G401 (cell line): ENCODE data around the gene INTS11. TPM values are rescaled to one million over a fixed set of nuclear protein-coding genes. Genes with fewer than 3 reads are reported as not detected.
A peak's percentile ranks its signal among the peaks of the same experiment; 100 is the strongest.
"Not testable (repeated sequence)": the region's sequence is repeated elsewhere in the genome, so short reads cannot be mapped to it uniquely, and the experiment has no call there.

ENCODE experiments used
- DNase-seq: peaks from one replicate; pipeline ENCODE4 v3.0.0-alpha.2; 2015; ENCODE audit warnings: low spot score
- in situ Hi-C: cut with HindIII; loops from 2 replicates; pipeline ENCODE4 v1.10.0; 2016; ENCODE audit warnings: low sequenced_read_pairs, mixed read lengths
- total RNA-seq: library from RNA; depleted of rRNA; stranded (reverse); fragments of >200 nt; shearing (Covaris generic); gene quantifications from 2 replicates; pipeline ENCODE4 v1.2.3, GENCODE V29; 2014; rRNA removed

INTS11 gene
- 107 and 109 TPM in 2 replicates for total RNA-seq

DNA sequence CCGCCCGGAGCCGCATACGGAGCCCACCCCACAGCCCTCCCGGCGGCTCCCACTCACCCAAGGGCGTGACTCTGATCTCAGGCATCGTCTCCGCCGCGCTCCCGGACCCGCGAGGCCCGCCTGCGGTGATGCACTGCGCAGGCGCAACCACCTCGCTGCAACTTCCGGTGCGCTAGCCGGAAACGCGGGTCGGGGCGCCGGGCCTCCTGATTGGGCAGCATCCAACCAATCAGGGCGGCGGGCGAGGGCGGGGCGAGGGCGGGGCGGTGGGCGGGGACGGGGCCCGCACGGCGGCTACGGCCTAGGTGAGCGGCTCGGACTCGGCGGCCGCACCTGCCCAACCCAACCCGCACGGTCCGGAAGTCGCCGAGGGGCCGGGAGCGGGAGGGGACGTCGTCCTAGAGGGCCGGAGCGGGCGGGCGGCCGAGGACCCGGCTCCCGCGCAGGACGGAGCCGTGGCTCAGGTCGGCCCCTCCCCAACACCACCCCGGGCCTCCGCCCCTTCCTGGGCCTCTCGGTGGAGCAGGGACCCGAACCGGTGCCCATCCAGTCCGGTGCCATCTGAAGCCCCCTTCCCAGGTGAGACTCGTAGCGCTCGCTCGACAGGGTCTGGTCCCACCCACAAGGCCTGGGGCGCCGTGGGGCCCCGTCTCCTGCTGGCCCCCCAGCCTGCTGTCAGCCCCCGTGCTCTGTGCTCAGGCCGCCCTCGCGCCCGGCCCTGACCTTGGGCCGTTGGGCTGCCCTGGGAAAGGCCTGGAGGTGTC is at the start of gene INTS11, which contains the start of gene CPTP:
Gene INTS11 (minus strand): TSS at position 137 of the 764 bp plus-strand sequence. CDS start 52 bp downstream, at position 85.
Gene CPTP (plus strand): TSS at position 279 of the 764 bp plus-strand sequence. CDS start 2,109 bp downstream, outside the sequence.
- peak; percentile 86 for DNase-seq
- in situ Hi-C loops = no loop called here

DNA sequence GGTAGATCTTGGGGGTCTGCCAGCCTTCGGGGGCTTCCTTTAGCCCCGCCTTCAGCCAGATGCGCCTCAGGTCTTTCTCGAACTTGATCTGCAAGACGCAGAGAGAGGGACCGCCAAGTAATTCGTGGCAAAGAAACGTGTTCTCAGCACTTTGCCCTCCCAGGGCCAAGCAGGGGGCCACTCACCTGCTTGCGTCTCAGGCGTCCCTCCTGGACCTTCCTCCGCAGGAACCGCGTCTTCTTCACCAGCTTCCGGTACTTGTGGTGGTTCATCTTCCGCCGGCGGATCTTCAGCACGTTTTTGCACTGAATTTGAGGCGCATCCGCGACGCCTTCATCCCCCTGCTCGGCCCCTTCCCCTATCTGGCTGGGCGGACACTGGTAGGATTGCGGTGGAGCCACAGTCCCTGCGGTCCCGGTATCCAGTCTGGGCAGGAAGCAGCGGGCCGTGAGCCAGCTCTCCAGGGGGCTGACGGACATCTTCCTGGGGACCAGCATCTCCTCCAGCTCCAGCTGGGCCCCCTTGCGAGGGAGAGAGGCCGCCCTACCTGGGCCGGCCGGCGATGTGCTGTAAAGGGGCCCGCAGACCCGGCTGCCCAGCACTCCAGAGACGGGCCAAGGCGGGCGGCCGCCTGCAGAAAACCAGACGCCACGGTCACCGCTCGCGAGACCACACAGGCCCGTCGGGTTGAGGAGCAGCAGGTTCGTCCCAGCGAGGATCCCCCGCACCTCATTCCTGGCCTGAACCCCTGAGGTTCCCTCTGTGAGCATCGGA is 49.5 kb upstream of the INTS11 start:
- DNase-seq = no peak
- in situ Hi-C loops = loop anchor here (10.0 kb wide), 2 partner anchors 61 to 191 kb away; partner anchors contain the start of gene VWA1

DNA sequence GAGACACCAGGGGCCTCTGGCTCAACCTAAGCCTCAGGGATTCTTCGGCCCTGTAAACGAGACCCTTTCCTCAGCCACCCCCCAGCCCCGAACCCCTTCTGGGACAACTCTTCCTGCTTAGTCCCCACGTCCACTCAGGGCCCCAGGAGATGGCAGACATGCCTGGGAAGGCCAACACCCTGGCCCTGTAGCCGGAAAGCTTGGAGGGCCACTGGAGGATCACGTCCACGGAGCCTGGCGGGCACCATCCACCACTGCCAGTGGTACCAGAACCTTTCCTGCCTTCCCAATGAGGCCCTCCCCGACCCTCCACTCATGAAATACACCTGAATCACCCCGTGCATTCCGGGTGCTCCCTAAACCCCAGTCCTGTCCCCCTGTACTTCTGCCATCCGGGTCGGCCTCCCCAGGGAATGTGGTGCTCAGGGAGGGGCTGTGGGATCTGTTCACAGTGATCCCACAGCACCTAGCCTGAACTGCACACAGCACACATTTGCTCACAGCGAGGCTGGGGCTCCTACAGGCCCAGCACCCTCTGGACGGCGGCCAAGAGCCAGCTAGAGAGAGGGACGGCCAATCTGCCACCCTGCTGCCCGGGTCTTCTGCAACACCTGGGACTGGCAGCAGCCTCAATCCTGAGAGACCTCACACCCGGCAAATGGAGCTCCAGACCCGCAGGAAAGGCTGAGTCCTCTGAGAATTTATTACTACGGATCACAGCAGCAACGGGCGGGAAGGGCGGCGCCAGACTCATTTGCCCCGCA is 48.8 kb upstream of the INTS11 start:
- in situ Hi-C loops = loop anchor here (10.0 kb wide), 2 partner anchors 62 to 192 kb away; partner anchors contain the start of gene VWA1
- no peak for DNase-seq

DNA sequence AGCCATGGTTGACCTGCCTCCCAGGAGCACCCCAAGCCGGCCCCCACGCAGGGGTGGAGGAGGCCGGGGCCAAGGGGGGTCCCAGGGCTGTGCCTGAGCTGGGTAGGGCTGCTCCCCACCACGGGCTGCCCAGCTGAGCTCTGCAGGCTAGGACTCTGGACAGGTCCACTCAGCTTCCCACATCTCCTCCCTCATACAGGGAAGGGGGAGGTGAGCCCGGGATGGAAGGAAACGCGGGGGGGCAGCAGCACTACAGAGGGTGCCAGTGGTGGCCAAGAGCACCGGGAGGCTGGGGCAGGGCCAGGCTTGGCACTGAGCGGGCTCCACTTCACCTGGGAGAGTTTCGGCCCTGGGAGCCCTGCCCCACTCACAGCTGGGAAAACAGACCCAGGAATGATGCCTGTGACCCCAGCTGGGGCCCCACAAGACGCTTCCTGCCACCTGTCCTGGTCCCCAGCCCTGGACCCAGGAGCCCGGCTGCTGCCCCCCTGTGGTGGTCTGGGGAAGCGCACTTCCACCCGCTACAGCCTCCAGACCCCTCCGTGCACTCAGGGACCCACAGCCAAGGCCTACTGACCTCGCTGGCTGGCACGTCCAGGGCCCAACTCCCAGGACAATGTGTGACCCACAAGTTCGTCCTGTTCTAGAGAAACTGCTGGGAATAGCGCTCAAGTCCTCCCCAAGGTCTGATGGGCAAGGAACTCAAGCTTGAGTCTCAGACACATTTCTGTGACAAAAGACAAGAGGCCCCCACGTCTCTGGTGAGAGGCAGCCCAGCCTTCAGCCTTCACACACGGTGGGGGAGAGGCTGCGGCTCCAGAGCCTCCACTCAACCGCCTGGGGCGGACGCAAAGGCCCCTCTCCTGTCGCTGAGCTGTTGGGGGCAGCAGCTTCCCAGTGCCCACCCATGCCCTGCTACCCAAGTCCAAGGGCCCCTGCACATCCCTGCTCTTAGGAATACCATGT is 47.6 kb upstream of the INTS11 start:
- DNase-seq = peak; percentile 36
- in situ Hi-C loops = loop anchor here (10.0 kb wide), 2 partner anchors 63 to 193 kb away; partner anchors contain the start of gene VWA1

DNA sequence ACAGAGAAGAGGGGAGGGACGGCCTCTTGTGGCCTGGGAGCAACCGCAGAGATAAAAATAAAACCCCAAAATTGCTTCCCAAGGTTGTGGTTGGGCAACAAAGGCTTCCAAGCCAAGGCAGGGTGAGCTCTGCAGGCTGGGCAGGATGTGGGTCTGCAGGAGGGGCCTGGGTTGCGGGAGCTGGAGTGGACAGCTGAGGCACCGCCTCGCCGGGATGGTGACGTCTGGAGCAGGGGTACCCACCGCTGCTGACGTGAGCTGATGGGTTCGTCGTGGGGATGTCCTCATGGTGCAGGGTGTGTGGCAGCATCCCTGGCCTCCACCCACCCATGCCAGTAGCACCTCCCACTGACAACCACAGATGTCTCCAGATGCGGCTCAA is 46.9 kb upstream of the INTS11 start:
- in situ Hi-C loops = loop anchor here (10.0 kb wide), 2 partner anchors 63 to 193 kb away; partner anchors contain the start of gene VWA1
- no peak for DNase-seq

DNA sequence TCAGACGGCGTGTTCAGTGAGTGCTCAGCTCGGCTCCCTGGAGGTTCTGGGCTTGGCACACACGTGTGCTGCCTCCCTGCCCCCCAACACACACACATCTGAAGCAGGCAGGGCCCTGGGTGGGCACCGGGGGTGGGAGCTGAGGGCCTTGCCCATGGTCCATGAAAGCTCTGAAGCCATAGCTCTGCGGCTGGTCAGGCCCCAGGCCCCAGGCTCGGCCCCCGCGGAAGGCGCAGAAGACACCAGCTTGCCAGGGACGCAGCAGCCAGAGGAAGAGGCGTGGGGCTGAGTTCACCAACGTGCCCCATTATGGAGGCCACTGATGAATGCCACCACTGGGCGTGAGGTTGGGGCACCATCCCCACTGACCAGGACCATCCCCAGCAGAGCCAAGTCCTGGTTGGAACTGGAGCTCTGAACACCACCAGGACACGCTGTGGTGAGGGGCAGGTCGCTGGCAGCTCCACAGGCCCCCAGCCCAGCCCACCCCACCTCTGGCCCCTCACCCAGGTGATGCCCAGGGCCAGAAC is 46.4 kb upstream of the INTS11 start:
- in situ Hi-C loops = loop anchor here (10.0 kb wide), 2 partner anchors 64 to 194 kb away; partner anchors contain the start of gene VWA1
- no peak for DNase-seq

DNA sequence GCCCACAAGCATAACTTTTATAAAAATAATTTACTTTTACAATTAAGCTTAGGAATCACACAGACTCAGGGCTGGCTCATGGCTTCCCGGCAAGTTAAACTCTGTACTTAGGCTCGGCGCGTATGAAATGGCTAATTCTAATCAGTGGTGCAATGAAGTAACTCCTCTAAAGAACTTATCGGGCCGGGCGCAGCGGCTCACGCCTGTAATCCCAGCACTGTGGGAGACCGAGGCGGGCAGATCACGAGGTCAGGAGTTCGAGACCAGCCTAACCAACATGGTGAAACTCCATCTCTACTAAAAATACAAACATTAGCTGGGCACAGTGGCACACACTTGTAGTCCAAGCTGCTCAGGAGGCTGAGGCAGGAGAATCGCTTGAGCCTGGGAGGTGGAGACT is 45.6 kb upstream of the INTS11 start:
- in situ Hi-C loops = loop anchor here (10.0 kb wide), 2 partner anchors 65 to 195 kb away; partner anchors contain the start of gene VWA1
- DNase-seq = not testable (repeated sequence)

DNA sequence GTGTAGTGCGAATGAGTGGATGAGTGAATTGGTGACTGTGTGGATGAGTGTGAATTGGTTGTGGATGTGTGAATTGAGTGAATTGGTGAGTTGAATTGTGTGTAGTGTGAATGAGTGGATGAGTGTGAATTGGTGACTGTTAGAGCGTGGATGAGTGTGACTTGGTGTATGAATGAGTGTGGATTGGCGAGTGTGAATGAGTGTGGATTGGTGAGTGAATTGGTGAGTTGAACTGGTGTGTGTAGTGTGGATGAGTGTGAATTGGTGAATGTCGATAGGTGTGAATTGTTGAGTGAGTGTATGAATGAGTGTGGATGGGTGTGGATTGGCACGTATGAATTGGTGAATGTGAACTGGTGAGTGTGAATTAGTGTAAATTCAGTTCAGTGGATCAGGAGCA is 42.9 kb upstream of the INTS11 start:
- in situ Hi-C loops = no loop called here
- no peak for DNase-seq

DNA sequence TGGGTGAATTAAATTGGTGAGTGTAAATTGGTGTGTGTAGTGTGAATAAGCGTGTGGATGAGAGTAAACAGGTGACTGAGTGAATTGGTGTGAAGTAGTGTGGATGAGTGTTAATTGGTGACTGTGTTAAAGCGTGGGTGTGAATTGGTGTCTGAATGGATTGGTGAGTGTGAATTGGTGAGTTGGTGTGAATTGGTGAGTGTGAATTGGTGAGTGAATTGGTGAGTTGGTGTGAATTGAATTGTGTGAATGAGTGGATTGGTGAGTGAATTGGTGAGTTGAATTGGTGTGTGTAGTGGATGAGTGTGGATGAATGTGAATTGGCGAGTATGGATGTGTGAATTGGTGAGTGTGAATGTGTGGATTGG is 42.2 kb upstream of the INTS11 start:
- DNase-seq = no peak
- in situ Hi-C loops = no loop called here

DNA sequence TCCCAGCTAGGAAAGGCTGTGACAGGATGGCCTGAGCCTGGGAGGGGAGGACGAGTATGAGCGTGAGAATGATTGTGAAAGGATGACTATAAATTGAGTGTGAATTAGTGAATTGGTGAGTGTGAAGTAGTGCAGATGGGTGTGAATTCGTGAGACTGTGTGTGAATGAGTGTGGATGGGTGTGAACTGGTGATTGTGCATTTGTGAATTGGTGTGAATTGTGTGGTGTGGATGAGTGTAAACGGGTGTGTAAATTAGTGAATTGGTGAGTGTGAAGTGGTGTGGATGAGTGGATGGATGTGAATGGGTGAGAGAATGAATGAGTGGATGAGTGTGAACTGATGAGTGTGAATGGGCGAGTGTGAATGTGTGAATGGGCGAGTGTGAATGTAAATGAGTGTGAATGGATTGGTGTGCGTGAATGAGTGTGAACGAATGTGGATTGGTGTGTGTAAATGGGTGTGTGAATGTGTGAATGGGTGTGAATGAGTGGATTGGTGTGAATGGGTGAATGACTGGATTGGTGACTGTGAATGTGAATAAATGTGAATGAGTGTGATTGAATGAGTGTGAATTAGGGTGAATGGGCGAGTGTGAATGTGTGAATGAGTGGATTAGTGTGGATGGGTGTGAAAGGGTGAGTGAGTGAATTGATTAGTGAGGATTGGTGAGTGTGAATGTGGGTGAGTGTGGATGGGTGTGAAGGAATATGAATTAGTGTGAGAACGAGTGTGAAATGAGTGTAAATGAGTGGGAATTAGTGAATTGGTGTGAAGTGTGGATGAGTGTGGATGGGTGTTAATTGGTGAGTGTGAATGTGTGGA is 41.6 kb upstream of the INTS11 start:
- in situ Hi-C loops = no loop called here
- no peak for DNase-seq

DNA sequence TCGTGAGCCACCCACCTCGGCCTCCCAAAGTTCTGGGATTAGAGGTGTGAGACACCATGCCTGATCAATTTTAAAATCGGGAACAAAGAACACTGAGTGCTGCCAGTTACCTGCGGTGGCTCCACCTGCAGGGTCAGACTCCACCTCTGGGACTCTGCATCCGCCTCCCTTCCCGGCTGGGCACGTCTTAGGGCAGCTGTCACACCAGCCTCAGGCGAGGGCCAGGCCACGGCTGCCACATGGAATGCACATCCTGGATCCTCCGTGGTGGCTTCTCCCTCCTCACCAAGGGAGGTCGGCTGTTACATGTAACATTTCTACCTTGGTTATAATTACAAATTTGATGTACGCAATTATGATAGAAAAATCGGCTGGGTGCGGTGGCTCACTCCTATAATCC is 39.8 kb upstream of the INTS11 start:
- DNase-seq = no peak
- in situ Hi-C loops = no loop called here

DNA sequence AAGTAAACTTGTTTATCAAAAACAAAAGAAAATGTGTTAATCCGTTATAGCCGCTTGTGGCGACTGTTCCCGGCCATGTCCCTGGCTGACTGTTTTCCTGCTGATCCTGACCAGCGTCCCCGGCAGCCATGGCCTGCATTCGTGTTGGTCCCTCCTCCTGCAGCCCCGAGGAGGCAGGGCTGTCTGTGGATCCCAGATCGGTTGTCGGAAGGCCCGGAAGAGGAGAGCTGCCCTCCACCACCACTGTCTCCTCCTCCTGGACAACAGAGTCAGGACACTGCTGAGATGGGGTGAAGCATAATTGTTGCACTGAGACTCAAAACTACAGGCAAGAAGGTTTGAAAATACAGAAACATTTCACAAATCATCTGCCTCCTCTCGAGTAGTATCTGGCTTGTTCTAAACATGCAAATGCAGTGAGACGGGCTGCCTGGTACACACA is 37.5 kb upstream of the INTS11 start:
- DNase-seq = no peak

DNA sequence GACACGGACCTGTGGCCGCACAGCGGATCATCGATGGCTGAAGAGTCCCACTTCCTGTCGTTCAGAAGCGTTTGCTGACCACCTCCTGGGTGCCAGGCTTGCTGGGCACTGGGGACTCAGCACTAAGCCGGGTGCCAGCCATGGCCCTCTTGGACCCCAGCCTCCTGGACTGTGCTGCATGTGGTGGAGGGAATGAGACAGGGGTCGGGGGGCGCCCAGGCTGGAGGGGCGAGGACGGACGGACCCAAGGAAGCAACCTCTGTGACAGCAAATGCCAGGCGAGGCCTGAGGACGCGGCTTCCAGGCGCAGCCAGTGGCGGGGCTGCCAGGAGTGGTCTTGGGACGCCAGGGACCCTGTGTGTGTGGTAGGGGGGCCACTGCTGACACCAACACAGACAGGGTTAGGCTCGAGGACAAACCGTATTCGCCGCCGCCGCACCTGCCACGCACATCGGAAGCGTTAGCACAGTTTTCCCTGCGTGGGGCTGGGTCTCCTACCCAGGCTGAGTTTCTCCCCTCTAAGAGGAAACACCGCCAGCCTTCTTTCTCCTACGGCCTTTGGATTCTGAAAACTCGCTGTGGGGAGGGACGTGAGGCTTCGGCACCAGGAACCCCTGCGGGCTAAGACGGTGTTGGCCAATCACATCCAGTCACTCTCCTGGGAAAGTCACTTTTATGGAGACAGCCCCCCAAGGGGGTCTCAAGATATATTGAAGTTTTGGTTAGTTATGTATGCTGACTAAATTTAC is 36.9 kb upstream of the INTS11 start:
- DNase-seq = no peak
- in situ Hi-C loops = no loop called here

More for the DNA sequence above, 37.5 kb upstream of the INTS11 start:
- in situ Hi-C loops = no loop called here

DNA sequence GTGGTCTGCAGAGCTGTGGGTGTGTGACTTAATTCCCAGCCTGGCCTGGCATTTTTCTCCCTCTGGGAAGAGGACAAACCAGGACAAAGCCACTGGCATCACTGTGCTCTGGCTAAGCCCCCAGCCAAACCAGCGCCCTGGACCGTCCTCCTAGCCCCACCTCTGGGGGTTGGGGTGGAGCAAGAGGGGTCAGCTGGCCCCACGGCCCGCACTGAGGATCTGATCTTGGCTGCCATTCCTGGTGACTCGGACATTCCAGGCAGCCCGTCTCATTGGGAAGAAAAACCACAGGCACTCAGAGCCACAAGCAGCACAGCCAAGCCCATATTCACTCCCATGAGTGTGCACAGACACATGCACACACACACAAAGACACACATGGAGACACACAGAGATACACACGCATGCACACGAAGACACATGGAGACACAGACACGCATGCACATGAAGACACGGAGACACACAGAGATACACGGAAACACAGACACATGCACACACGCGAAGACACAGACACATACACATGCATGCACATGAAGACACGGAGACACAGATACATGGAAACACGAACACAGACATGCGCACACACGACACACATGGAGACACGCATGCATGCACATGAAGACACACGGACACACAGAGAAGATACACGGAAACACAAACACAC is 36.2 kb upstream of the INTS11 start:
- DNase-seq = no peak
- in situ Hi-C loops = no loop called here

DNA sequence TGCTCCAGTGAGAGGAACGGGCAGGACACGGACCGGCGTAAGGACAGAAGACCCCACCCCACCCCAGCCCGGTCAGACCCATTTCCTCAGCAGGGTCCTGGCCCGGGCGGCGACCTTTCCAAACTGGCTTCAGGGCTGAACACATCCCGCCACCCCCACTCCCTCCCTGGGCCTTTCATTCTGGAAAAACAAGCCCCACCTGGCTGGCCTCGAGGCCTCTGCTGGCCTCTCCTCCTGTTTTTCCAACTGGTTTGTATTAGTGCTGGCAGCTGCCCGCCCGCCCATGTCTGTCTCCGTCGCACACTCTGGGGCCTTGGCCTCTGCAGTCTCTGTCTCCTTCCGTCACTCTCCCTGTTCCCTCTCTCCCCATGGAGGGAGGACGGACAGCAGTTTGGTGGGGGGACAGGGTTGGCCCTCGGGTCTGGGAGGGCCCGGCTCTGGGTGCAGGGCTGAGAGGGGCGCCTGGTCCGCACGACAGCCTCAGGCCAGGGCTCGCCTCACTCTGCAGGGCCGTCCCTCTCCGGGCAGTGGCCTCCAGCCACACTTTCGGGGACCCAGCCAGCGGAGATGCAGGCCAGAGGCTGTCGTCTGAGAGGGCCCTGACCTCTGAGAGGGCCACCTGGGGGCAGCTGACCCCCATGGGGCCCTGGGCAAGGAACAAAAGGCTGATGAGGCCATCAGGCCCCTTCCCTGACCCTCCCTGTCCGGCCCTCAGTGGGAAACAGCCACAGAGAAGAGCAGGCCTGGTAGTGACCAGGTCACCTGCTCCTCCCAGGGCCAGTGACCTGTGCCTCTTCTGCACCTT is 35.4 kb upstream of the INTS11 start:
- no peak for DNase-seq
- in situ Hi-C loops = no loop called here
